HG03469 (cell line): Measurements from ENCODE around the gene DHRSX.
"Not testable (repeated sequence)": the region's sequence is repeated elsewhere in the genome, so short reads cannot be mapped to it uniquely, and the experiment has no call there.

Experiments
- ATAC-seq: cut with Tn5 transposase; IDR thresholded peaks from one replicate; pipeline ENCODE4 v1.9.1; 2021; ENCODE audit warnings: mild to moderate bottlenecking, moderate library complexity, moderate number of reproducible peaks; ENCODE audit not compliant: unreplicated experiment

The DHRSX gene

GRCh38 chrX:2500091-2500802, 529 bp downstream of the DHRSX start:
- ATAC-seq: no peak

GRCh38 chrX:2499507-2499906, 1.3 kb downstream of the DHRSX start:
- no peak for ATAC-seq

GRCh38 chrX:2498781-2499302, 1.9 kb downstream of the DHRSX start:
- no peak for ATAC-seq

GRCh38 chrX:2497961-2498780, 2.6 kb downstream of the DHRSX start:
- ATAC-seq: no peak

- no peak for ATAC-seq
Observed at GRCh38 chrX:2495595-2495994, 5.2 kb downstream of the DHRSX start.

GRCh38 chrX:2492531-2493218, 8.1 kb downstream of the DHRSX start:
- no peak for ATAC-seq

- ATAC-seq: no peak
Observed at GRCh38 chrX:2490634-2491033, 10.1 kb downstream of the DHRSX start.

GRCh38 chrX:2489446-2490445, 11.0 kb downstream of the DHRSX start:
- no peak for ATAC-seq

- ATAC-seq: no peak
Observed at GRCh38 chrX:2488621-2489285, 12.0 kb downstream of the DHRSX start.

- no peak for ATAC-seq
Observed at GRCh38 chrX:2487366-2487765, 13.4 kb downstream of the DHRSX start.

- no peak for ATAC-seq
Observed at GRCh38 chrX:2486476-2487133, 14.2 kb downstream of the DHRSX start.

- no peak for ATAC-seq
Observed at GRCh38 chrX:2485789-2486345, 14.9 kb downstream of the DHRSX start.

GRCh38 chrX:2484721-2485648, 15.8 kb downstream of the DHRSX start:
- ATAC-seq: no peak

GRCh38 chrX:2484256-2484655, 16.5 kb downstream of the DHRSX start:
- no peak for ATAC-seq

GRCh38 chrX:2483398-2484060, 17.2 kb downstream of the DHRSX start:
- ATAC-seq: no peak

GRCh38 chrX:2481597-2481996, 19.2 kb downstream of the DHRSX start:
- ATAC-seq: not testable (repeated sequence)

GRCh38 chrX:2479982-2480381, 20.8 kb downstream of the DHRSX start:
- not testable (repeated sequence) for ATAC-seq
